Superior temporal gyrus (tissue), 1 donor: Measurements from ENCODE around the gene GNAQ.
A peak's percentile ranks its signal among the peaks of the same experiment; 100 is the strongest.

Experiments
- DNase-seq: peaks from one replicate; pipeline ENCODE4 v3.0.0-alpha.2; 2016; ENCODE audit errors: extremely low spot score

The GNAQ gene

DNA sequence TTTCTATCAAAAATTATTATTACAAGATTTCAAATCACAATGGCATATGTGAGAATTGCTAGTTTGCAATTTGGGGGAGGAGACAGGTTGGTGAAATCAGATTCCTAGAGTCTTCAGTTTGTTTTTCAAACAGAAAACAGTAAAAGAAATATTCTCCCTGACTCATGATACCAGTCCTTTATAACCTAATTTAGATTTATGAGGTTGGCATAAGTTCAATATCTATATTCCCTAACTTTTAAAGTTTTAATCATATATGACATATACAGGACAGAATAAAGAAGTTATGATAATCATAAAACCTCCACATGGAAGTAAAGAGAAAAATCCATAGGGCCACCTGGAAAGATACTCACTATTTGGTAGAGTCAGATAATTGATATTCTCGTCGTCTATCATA is 216.4 kb downstream of the GNAQ start:
- DNase-seq, result no peak

GRCh38 chr9:77811832-77812231 is 219.8 kb downstream of the GNAQ start:
- DNase-seq, result no peak

GRCh38 chr9:77810637-77811119 is 220.9 kb downstream of the GNAQ start:
- no peak for DNase-seq

- no peak for DNase-seq
Observed at GRCh38 chr9:77810047-77810446, 221.6 kb downstream of the GNAQ start.

DNA sequence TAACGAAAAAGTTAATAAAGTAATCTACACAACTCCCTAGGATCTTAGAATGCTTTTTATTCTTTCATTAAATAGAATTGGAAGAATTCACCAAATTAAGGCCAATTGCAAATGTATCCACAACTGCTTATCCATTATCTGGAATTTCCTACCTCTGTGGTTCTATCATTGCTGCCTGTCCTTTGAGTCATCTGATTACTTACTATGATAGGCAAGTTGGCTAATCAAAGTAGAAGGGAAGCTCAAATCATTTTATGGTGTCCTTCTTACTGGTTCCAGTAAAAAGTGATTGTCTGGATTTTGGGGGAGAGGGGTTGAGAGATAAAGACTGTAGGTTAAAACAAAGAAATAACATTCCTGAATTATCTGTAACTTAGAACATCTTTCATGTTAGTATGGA is 222.1 kb downstream of the GNAQ start:
- DNase-seq, result no peak

DNA sequence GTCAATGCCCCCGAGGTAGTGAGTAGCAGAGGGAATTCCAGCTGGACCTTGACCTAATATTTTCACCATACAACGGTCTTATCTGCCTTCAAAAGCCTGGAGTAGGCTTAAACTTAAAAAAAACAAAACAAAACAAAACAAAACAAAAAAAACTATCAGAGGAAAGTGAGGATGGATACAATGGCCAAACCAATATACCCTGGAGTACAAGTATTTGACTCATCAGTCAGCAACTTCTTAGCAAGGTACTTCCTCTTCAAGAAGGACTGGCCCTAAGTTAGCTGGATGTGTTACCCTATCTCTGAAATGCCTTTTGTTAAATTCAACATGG is 222.9 kb downstream of the GNAQ start:
- no peak for DNase-seq

DNA sequence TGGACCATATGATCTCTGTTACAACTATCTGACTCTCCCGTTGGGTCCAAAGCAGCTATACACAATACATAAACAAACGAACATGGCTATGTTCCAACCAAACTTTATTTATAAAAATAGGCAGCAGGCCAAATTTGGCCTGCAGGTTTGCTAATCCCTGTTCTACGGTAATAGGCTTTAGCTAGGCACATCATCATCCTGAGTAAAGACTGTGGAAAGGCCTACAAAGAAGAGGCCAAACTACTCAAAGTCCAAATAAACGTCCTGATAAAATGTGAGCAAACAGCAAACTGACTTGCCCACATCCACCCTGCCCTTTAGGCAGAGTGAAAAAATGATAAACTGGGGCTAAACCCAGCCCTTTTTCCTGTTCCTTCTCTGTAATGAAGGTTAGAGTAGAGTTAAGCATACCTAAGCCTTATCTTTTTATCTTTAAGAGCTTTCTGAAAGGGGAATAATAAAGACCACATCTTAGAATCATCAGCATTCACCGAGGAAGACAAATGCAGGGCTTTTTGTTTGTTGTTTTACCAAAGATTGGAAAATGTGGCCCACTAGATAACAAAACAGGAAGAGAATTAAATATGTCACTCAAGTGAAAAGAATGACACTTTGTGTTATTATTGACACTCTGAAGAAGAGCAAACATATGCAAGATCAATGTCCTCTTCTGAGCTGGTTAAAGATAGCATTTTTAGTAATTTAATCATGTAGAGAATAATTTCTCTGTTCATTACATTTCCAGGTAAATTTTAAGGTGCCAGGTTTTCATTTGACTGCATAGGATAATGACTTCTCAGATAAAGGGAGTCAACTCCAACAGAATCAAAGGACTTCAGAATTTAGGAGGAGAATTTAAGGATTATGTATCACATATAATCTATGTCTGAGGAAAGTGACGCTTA is 223.5 kb downstream of the GNAQ start:
- DNase-seq, result no peak

DNA sequence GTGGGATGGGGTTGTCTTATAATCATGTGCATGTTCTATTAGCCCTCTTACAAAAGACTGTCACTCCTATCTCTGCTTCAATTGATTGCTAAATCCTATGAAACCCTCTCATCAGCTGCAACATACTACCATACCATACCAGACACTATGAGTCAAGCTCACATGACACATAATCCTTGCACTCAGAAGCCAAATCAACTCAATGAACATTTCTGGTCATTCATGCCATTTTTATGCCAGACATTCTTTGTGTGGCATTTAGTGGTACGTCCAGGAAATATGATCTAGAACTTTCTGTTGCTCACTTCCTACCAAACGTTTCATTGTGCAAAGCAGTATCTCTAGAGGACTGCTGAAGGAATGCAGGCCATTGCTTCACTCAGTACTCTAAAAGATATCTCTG is 224.3 kb downstream of the GNAQ start:
- no peak for DNase-seq

DNA sequence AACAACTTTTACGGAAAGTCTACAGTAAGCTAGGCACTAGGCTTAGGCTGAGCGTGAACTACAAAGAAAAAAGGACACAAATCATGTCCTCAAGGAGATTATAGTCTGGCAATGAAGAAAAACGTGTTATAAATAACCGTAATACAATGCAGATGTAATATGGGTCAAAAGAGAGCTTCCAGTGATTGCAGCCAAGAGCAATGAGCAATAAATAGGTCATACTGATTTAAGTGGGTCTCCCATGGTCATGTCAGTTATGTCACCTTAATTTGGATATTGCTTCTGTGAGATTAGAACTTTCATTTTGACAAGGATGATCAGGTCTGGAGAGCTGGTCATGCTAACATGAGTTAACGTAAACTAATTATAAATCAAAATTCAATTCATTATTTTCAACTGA is 224.9 kb downstream of the GNAQ start:
- no peak for DNase-seq

DNA sequence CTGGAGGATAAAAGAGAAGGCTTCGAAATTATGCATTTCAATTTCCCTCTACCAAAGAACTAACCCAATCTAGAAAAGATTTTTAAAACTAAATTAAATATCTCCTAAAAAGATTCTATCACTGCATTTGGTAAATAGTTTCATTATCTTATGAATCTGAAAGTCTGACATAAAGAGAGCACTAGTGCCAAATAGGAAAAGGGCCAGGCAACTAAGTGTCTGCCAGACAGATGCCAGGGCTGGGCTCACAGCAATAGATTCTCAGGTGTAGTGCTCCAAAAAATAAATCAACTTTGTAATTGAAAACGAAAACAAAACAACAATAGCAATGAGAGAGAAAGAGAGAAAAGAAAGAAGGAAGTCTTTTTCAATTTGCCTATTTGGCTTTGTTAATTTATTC is 225.8 kb downstream of the GNAQ start:
- DNase-seq, result no peak

- no peak for DNase-seq
Observed at GRCh38 chr9:77803423-77803822, 228.2 kb downstream of the GNAQ start.

- DNase-seq, result no peak
Observed at GRCh38 chr9:77802515-77803293, 228.9 kb downstream of the GNAQ start.

DNA sequence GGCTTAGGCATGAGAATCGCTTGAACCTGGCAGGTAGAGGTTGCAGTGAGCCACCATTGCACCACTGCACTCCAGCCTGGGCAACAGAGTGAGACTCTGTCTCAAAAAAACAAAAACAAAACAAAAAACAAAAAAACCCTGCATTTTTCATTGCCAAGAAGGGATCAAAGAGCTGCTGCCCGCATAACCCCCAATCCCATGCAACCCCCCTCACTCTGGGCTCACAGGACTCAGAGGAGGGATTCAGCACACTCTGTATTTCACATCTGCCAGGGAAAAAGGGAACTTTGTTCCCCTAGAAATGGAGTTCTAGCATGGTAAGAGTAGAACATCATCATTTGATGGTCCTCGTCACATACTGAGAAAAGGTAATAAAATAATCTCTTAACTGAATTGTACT is 229.5 kb downstream of the GNAQ start:
- DNase-seq, result no peak

GRCh38 chr9:77800924-77801551 is 230.6 kb downstream of the GNAQ start:
- no peak for DNase-seq

- no peak for DNase-seq
Observed at GRCh38 chr9:77798140-77798539, 233.5 kb downstream of the GNAQ start.

DNA sequence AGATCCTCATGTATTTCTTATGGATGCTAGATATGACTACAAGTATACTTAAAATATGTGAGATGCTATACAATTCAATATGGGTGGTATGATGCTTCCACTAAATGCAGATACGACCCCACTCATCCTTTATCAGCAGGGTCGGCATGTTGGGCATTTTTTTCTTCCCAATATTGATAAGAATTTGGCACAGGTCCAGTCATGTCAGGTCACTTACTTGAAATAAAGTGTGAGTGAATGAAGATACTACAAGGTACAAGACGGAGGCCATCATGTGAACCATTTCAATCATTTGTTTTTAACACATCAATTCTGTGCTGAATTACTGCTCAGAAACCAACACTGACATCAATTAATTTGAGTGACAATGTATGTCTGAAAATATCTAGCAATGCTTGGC is 236.6 kb downstream of the GNAQ start:
- DNase-seq, result no peak

GRCh38 chr9:77793849-77794248 is 237.8 kb downstream of the GNAQ start:
- peak; percentile 90 for DNase-seq

DNA sequence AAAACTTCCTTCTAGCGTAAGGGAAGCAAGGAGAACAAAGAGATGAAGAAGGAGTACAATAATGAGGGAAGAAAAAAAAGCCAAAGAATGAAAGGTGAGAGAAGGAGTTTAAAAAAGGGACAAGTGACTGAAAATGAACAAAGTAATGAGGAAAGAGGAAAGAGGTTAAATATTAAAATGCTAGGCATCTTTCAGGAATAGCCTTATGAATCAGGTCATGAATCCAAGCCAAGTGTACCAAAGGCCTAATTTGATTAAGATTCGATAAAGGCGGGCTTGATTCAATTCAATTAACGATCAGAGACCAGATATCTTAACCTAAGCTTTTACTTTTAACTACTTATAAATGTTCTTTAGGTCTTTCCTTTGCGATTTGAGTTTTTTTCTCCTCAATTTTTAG is 241.7 kb downstream of the GNAQ start:
- DNase-seq, result no peak

- DNase-seq, result no peak
Observed at GRCh38 chr9:77785341-77785740, 246.3 kb downstream of the GNAQ start.

DNA sequence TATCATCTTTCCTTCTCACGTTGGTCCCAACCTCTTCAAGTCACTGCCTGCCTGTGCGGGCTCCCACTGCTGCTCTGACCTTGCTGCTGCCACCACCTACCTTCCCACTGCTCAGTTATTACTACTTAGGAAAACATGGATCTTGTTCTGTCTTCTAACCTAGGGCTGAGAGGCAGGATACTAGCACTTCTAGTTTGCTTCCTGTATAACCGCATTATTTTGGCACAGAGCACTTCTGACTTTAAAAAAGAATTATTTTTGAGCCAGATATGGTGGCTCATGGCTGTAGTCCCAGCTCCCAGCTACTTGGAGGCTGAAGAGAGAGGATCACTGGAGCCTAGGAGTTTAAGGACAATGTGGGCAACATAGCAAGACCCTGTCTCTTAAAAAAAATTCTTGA is 248.1 kb downstream of the GNAQ start:
- no peak for DNase-seq

DNA sequence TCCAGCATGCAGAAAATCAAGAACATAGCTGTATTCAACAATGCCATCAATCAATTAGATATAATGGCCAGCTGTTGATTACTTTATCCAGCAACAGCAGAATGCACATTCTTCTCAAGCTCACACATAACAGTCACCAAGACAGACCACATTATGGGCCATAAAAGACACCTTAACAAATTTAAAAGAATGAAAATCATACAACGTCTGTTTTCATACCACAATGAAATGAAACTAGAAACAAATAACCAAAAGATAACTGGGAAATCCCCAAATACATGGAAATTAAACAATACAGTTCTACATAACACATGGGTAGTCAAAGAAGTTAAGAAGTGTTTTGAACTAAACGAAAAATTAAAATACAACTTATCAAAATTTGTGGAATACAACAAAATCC is 252.6 kb downstream of the GNAQ start:
- no peak for DNase-seq

DNA sequence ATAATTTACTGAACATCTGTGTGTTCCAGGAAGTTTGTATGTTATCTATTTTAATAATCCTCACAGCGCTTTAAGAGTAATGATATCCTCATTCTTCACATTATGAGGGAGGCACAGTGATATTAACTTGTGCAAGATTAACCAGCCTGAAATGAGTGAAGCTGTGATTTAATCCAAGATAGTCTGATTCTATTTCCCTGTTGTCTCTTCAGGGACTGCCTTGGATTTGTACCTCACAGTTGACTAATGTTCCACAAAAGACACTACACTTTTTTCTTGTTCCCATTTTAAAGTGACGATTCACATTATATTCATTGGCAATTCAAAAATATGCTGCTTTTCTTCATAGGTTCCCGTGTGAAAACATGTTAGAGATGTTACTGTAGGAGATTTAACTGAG is 258.2 kb downstream of the GNAQ start:
- DNase-seq, result no peak

- no peak for DNase-seq
Observed at GRCh38 chr9:77772646-77773045, 259.0 kb downstream of the GNAQ start.
